Mucosa of descending colon (tissue), 3 donors: ENCODE data around the gene GPLD1. TPM values are rescaled to one million over a fixed set of nuclear protein-coding genes. Genes with fewer than 3 reads are reported as not detected.

Experiments used
- ATAC-seq: fragments of 200-7000 bp; cut with Tn5 transposase; one replicate; pipeline ENCODE4 v1.9.1; 2020; ENCODE audit warnings: mild to moderate bottlenecking, moderate library complexity
- DNase-seq, 3 donors: peaks; one replicate each; pipeline ENCODE4 v3.0.0-alpha.2; 2020
- H3K36me3 ChIP-seq: fragments of 200-600 bp; one replicate; pipeline ENCODE4 v1.8.0; 2021; ENCODE audit warnings: low read depth, mild to moderate bottlenecking
- H3K4me1 ChIP-seq: fragments of 200-600 bp; one replicate; pipeline ENCODE4 v1.8.0; 2021; ENCODE audit warnings: low read depth, mild to moderate bottlenecking
- H3K4me3 ChIP-seq: fragments of 200-600 bp; one replicate; pipeline ENCODE4 v1.8.0; 2021; ENCODE audit warnings: mild to moderate bottlenecking
- H3K9me3 ChIP-seq: fragments of 200-600 bp; one replicate; pipeline ENCODE4 v1.8.0; 2021; ENCODE audit warnings: mild to moderate bottlenecking
- intact Hi-C, 2 donors: fragments of 100-400 bp; cut with DNase I in 1 of 2; cut with micrococcal nuclease in 1 of 2; formaldehyde crosslinking; loops; one replicate each; pipeline versions ENCODE4 v1.11.0 to v1.11.1; 2022; cut with DNase I, micrococcal nuclease
- total RNA-seq, 3 donors: library from RNA; stranded (reverse); fragmentation: NEBNext Ultra II Directional in 2 of 3; extraction: Animal tissue kit (Norgen Biotek cat#: 25700) in 2 of 3; gene quantifications; one replicate each; pipeline versions ENCODE4 v1.2.1 to v1.2.4, GENCODE V29; 2021 to 2023
- TF ChIP-seq, protein P1 (sequence below): fragments of 200-600 bp; IDR thresholded peaks from one replicate; pipeline ENCODE4 v1.8.0; 2022; ENCODE audit warnings: antibody characterized with exemption, mild to moderate bottlenecking
- donor health status: DM: no; HTN: no; CAD: no; lungs with moderate emphysema.
- donor health status: DM: no; HTN: no; CAD: no.
- donor health status: DM: no; HTN: yes; CAD: no.

Gene GPLD1
- total RNA-seq, 3 donors from 2014 or later, result 0.36 to 5.8 (median 1.8) TPM

- intact Hi-C loops, result no loop called here
- peak; percentile 73 to 81 (median 78) for DNase-seq
- H3K4me1 ChIP-seq, result peaks cover 7% of the 10 kb centered on the region
- H3K4me3 ChIP-seq, result no peak overlapping the region
- H3K36me3 ChIP-seq, result no peaks in the 10 kb centered on the region
- TF ChIP-seq, protein P1, sequence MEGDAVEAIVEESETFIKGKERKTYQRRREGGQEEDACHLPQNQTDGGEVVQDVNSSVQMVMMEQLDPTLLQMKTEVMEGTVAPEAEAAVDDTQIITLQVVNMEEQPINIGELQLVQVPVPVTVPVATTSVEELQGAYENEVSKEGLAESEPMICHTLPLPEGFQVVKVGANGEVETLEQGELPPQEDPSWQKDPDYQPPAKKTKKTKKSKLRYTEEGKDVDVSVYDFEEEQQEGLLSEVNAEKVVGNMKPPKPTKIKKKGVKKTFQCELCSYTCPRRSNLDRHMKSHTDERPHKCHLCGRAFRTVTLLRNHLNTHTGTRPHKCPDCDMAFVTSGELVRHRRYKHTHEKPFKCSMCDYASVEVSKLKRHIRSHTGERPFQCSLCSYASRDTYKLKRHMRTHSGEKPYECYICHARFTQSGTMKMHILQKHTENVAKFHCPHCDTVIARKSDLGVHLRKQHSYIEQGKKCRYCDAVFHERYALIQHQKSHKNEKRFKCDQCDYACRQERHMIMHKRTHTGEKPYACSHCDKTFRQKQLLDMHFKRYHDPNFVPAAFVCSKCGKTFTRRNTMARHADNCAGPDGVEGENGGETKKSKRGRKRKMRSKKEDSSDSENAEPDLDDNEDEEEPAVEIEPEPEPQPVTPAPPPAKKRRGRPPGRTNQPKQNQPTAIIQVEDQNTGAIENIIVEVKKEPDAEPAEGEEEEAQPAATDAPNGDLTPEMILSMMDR, result no peak
- peak; percentile 97 for ATAC-seq
- no peaks in the 10 kb centered on the region for H3K9me3 ChIP-seq
These were observed 15.5 kb upstream of the GPLD1 start for GRCh38 chr6:24504649-24505586.

DNA sequence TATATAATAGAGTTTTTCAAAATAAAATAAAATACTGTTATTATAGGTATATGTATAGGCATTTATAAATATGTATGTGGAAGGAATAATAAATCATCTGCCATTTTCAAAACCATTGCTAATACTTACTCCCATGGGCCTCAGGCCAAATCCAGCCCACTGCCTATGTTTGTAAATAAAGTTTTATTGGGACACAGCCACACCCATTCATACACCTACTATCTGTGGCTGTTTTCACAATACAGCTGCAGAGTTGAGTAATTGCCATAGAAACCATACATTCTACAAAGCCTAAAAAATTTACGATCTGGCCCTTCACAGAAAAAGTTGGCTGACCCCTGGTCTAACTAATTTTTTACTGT lies 14.9 kb upstream of the GPLD1 start:
- intact Hi-C loops, result no loop called here
- peak in 1 of 3 donors; percentile 21 for DNase-seq
- peak; percentile 74 for ATAC-seq
- H3K4me3 ChIP-seq, result no peak overlapping the region
- TF ChIP-seq, protein P1, result no peak
- H3K36me3 ChIP-seq, result no peaks in the 10 kb centered on the region
- no peaks in the 10 kb centered on the region for H3K9me3 ChIP-seq
- H3K4me1 ChIP-seq, result peaks cover 7% of the 10 kb centered on the region

- DNase-seq, result peak in 1 of 3 donors; percentile 32
- ATAC-seq, result peak; percentile 60
- H3K36me3 ChIP-seq, result no peaks in the 10 kb centered on the region
These were observed 12.5 kb upstream of the GPLD1 start for GRCh38 chr6:24501914-24502313.

DNA sequence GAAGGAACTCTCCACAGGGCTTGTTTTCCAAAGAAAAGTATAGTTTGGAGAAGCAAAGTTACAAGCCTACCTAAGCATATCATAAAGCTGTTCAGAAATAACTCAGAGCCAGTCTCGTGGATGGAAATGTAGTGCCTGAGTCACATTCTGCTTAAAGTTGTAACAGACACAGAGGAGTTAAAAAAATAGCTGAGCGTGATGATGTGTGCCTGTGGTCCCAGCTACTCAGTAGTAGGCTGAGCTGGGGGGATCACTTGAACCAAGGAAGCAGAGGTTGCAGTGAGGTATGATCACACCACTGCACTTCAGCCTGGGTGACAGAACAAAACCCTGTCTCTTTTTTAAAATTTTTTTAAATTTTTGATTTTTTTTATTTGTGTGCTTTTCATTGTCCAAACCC lies 12.0 kb upstream of the GPLD1 start:
- TF ChIP-seq, protein P1, result no peak
- Histone ChIP-seq H3K9me3 (no peaks in the 10 kb centered on the region), H3K36me3 (no peaks in the 10 kb centered on the region), H3K4me3 (no peak overlapping the region), H3K4me1 (peaks cover 7% of the 10 kb centered on the region)
- intact Hi-C loops, result no loop called here
- no peak for DNase-seq
- no peak for ATAC-seq

More at GRCh38 chr6:24501914-24502313, 12.5 kb upstream of the GPLD1 start:
- peaks cover 7% of the 10 kb centered on the region for H3K4me1 ChIP-seq
- TF ChIP-seq, protein P1, result no peak
- intact Hi-C loops, result no loop called here
- no peak overlapping the region for H3K4me3 ChIP-seq
- no peaks in the 10 kb centered on the region for H3K9me3 ChIP-seq

DNA sequence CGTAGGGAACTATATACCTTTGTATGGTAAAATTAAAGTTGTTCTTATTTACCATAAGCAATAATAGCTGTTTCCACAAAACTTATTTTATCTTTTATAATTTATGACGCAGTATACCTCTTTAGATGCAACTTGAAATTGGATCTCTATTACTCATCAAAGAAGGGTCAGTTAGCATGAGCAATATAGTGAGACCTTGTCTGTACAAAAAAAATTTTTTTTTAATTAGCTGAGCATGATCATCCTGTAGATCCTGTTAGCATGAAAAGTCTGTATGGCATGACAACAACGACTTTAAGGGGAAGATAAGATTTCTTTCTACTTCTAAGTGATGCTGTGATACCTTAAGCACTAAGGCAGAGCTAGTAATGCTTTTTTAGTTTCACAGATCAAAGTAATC lies 11.3 kb upstream of the GPLD1 start:
- Histone ChIP-seq H3K4me3 (no peak overlapping the region), H3K36me3 (no peaks in the 10 kb centered on the region), H3K4me1 (peaks cover 7% of the 10 kb centered on the region), H3K9me3 (no peaks in the 10 kb centered on the region)
- intact Hi-C loops, result no loop called here
- ATAC-seq (no peak), DNase-seq (no peak)
- TF ChIP-seq, protein P1, result no peak
